ENCODE results near the gene PATL2.
"Not testable (repeated sequence)": the region's sequence is repeated elsewhere in the genome, so short reads cannot be mapped to it uniquely, and the experiment has no call there.

DNA sequence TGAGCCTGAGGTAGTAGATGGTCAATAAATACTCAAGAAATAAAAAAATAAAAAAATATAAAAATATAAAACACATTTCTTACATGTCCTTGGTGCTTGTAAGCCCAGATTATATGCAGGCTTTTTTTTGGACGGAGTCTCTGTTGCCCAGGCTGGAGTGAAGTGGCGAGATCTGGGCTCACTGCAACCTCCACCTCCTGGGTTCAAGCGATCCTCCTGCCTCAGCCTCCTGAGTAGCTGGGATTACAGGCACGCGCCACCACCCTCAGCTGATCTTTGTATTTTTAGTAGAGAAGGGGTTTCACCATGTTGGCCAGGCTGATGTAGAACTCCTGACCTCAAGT lies 17.1 kb upstream of the PATL2 start:
- TF ChIP-seq, protein P1, sequence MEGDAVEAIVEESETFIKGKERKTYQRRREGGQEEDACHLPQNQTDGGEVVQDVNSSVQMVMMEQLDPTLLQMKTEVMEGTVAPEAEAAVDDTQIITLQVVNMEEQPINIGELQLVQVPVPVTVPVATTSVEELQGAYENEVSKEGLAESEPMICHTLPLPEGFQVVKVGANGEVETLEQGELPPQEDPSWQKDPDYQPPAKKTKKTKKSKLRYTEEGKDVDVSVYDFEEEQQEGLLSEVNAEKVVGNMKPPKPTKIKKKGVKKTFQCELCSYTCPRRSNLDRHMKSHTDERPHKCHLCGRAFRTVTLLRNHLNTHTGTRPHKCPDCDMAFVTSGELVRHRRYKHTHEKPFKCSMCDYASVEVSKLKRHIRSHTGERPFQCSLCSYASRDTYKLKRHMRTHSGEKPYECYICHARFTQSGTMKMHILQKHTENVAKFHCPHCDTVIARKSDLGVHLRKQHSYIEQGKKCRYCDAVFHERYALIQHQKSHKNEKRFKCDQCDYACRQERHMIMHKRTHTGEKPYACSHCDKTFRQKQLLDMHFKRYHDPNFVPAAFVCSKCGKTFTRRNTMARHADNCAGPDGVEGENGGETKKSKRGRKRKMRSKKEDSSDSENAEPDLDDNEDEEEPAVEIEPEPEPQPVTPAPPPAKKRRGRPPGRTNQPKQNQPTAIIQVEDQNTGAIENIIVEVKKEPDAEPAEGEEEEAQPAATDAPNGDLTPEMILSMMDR (conservative IDR thresholded peaks at IDR 0.05 in 1 of 2, IDR thresholded peaks at IDR 0.05 in 1 of 2; ENCODE audit: low read depth in 1 of 2, low read length in 2 of 2): not testable (repeated sequence)
- not testable (repeated sequence) for TF ChIP-seq EZH2 (IDR thresholded peaks at IDR 0.05; ENCODE audit: low read length, missing control alignments)

Measured in fibroblast of lung (primary cell).